ENCODE results near the gene OR4E2. TPM values are rescaled to one million over a fixed set of nuclear protein-coding genes. Genes with fewer than 3 reads are reported as not detected.

Gene OR4E2
- total RNA-seq, 1 donor from 2014 or later = not detected

- intact Hi-C loops (cut with DNase I) = no loop called here
- H3K36me3 ChIP-seq = no peaks in the 10 kb centered on the region
- H3K9me3 ChIP-seq = no peaks in the 10 kb centered on the region
- H3K4me3 ChIP-seq = no peak overlapping the region
- no peak overlapping the region for H3K27ac ChIP-seq
- TF ChIP-seq, protein P1, sequence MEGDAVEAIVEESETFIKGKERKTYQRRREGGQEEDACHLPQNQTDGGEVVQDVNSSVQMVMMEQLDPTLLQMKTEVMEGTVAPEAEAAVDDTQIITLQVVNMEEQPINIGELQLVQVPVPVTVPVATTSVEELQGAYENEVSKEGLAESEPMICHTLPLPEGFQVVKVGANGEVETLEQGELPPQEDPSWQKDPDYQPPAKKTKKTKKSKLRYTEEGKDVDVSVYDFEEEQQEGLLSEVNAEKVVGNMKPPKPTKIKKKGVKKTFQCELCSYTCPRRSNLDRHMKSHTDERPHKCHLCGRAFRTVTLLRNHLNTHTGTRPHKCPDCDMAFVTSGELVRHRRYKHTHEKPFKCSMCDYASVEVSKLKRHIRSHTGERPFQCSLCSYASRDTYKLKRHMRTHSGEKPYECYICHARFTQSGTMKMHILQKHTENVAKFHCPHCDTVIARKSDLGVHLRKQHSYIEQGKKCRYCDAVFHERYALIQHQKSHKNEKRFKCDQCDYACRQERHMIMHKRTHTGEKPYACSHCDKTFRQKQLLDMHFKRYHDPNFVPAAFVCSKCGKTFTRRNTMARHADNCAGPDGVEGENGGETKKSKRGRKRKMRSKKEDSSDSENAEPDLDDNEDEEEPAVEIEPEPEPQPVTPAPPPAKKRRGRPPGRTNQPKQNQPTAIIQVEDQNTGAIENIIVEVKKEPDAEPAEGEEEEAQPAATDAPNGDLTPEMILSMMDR (IDR thresholded peaks at IDR 0.05) = no peak
- DNase-seq (no peak), ATAC-seq (no peak)
- no peaks in the 10 kb centered on the region for H3K4me1 ChIP-seq
- H3K27me3 ChIP-seq = peaks cover 3% of the 10 kb centered on the region
Observed at GRCh38 chr14:21712036-21712435, 58.4 kb downstream of the OR4E2 start.

GRCh38 chr14:21714318-21714929 is 60.8 kb downstream of the OR4E2 start:
- no peak overlapping the region for H3K4me3 ChIP-seq
- H3K27me3 ChIP-seq = peaks cover 9% of the 10 kb centered on the region
- no peaks in the 10 kb centered on the region for H3K36me3 ChIP-seq
- intact Hi-C loops (cut with DNase I) = no loop called here
- DNase-seq (no peak), ATAC-seq (no peak)
- H3K27ac ChIP-seq = no peak overlapping the region
- no peaks in the 10 kb centered on the region for H3K4me1 ChIP-seq
- no peaks in the 10 kb centered on the region for H3K9me3 ChIP-seq
- TF ChIP-seq, protein P1 (IDR thresholded peaks at IDR 0.05) = no peak

Other genes starting within 250 kb of the OR4E2 start
- gene CHD8, start 197.7 kb upstream of the OR4E2 start, total RNA-seq = 72.6 TPM
- gene RAB2B, start 176.9 kb upstream of the OR4E2 start, total RNA-seq = 36.9 TPM
- 69.4 TPM for gene TOX4, start 176.6 kb upstream of the OR4E2 start, total RNA-seq
- 48.6 TPM for gene METTL3, start 142.5 kb upstream of the OR4E2 start, total RNA-seq
- gene SALL2, start 127.5 kb upstream of the OR4E2 start, total RNA-seq = 8.1 TPM
- gene OR10G3, start 73.8 kb upstream of the OR4E2 start, total RNA-seq = not detected
- not detected for gene OR10G2, start 18.9 kb upstream of the OR4E2 start, total RNA-seq
- not detected for gene OR4E1, start 20.0 kb downstream of the OR4E2 start, total RNA-seq